HG03064 (cell line): ENCODE data around the gene GSTM2.

Experiments
- ATAC-seq: cut with Tn5 transposase; IDR thresholded peaks from one replicate; pipeline ENCODE4 v1.9.1; 2021; ENCODE audit warnings: low read depth; ENCODE audit not compliant: unreplicated experiment

Gene GSTM2

DNA sequence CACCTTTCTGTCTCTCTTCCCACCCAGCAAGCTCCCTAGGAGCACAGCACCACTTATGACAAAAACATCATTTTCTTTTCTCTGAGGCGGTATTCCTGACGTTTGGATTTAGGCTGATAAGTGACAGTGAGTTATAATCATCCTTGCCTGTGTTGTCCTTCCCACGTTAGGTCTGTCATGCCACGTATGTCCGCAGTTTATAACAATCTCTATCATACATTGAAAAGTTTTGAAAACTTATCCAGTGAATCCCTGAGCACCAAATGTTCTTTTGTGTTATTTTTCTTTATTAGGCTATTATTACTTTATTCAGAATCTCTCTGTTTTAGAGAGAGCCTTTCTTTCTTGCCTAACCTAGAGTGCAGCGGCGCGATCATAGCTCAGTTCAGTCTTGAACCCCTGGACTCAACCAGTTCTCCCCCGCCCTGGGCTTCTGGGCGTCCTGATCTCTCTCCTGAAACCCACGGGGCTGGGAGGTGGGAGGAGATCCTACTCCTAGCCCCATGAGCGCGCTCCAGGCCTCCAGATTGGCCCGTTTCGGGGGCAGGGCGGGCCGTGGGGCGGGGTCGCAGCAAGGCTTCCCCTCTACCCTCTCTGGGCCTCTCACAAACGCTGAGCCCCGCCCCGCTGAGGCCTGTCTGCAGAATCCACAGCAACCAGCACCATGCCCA, at the start of gene GSTM2:
GSTM2 (plus strand) TSS at position 606 of the 671 bp plus-strand sequence; CDS start at position 665, 59 bp downstream.
- peak; percentile 87 for ATAC-seq

- no peak for ATAC-seq
These were observed 48.9 kb upstream of the GSTM2 start for GRCh38 chr1:109618661-109619575.

- ATAC-seq = peak; percentile 38
These were observed 48.1 kb upstream of the GSTM2 start, which contains the start of the genes AMPD2 and GNAT2 for GRCh38 chr1:109619576-109620400. Gene AMPD2, plus strand, starts transcription at chr1:109619837. Its CDS starts 1,339 bp downstream, at chr1:109621176. Gene GNAT2, minus strand, starts transcription at chr1:109619616. Its CDS starts 6,746 bp downstream, at chr1:109612870.

- peak; percentile 1 for ATAC-seq
These were observed 47.5 kb upstream of the GSTM2 start for GRCh38 chr1:109620401-109620791.

- peak; percentile 58 for ATAC-seq
These were observed 47.0 kb upstream of the GSTM2 start for GRCh38 chr1:109620841-109621286.

DNA sequence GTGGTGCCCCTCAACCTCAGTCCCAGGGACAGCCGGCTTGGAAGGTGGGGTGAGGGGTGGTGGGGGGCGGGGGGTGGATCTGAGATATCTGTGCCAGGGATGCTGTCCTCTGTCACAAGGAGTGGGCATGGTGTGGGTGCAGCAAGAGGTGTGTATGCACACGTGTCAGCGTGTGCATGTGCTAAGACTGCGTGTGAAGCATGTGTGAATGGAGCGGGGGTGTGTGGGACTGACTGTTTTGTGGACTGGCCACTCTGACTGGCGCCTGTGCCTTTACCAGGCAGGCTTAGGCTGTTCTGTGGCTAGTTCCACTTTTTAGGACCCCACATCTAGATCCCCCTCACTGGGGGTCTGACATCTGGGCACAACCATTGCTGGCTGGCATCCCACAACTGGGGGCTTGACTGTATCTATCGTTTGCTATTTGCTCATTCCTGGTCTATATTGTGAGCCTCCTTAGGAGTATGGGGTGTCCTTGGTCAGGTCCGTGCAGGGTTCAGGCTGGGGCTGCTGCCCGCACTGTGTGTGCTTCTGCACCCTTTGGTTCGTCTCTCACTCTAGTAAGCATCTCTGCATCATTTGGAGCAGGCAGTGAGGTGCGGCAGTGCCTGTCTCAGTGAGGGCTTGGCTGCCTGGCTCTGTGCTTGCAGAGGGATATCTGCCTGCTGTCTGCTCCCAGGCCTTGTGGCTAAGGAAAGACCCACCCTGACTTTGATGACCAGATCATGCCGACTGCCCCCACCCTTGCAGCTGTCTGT, 46.3 kb upstream of the GSTM2 start:
- no peak for ATAC-seq

DNA sequence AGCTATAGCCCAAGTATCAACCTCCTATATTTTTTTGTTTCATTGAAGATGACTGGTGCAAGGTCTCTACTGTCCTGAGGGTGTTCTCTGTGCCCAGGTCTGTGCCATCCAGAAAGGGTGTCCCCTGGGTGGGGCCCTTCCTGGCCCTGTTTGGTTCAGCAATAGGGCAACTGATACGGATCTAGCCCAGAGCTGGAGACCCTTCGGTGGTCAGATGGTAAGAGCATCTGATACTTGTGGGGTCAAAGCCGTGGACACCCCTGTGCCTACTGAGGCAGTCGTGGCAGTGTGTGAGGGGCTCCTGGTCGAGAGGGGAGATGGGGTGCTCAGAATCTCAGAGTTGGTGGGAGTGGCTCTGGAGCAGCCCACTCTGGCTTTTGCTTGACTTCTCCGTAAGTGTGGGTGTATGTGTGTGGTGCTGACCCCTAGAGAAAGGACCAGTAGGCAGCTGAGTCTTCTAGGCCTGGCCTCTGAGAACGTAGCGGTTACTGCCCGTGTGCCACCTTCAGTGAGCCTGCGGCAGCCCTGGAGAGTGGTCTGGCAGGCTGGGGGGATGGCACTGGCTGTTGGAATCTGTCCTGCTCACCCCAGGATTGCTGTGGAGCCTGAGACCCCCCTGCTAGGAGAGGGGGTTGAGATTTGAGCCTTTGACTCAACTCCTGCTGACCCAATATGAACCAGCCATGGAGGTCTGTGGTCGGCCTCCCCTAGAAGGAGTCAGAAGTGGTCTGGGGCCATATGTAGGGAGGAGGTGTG, 45.5 kb upstream of the GSTM2 start:
- ATAC-seq = no peak

- ATAC-seq = no peak
These were observed 45.0 kb upstream of the GSTM2 start for GRCh38 chr1:109622895-109623294.

- ATAC-seq = no peak
These were observed 44.2 kb upstream of the GSTM2 start for GRCh38 chr1:109623601-109624161.

GRCh38 chr1:109624201-109625010, 43.5 kb upstream of the GSTM2 start:
- ATAC-seq = no peak

- no peak for ATAC-seq
These were observed 42.7 kb upstream of the GSTM2 start for GRCh38 chr1:109625176-109625575.

GRCh38 chr1:109625601-109626560, 42.0 kb upstream of the GSTM2 start:
- ATAC-seq = no peak

DNA sequence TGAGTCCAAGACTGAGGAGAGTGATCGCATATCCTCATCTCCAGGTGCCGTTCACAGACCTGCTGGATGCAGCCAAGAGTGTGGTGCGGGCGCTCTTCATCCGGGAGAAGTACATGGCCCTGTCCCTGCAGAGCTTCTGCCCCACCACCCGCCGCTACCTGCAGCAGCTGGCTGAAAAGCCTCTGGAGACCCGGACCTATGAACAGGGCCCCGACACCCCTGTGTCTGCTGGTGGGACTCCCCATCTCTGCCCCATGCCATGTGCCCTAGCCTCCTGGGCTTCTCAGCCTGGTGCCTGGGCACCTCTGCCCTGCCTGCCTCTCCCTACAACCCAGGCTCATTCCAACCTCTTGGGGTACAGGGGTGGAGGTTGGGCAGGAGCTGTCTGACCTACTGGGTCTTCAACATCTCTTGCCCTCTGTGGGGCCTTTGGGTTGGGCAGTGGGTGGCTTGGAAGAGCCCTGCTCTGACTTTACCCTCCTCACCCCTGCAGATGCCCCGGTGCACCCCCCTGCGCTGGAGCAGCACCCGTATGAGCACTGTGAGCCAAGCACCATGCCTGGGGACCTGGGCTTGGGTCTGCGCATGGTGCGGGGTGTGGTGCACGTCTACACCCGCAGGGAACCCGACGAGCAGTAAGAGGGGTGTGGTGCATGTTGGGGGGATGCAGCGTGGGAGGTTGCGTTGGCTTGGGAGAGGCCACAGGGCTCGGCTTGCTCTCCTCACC, 41.0 kb upstream of the GSTM2 start:
- no peak for ATAC-seq

- no peak for ATAC-seq
These were observed 40.0 kb upstream of the GSTM2 start for GRCh38 chr1:109627692-109628399.

DNA sequence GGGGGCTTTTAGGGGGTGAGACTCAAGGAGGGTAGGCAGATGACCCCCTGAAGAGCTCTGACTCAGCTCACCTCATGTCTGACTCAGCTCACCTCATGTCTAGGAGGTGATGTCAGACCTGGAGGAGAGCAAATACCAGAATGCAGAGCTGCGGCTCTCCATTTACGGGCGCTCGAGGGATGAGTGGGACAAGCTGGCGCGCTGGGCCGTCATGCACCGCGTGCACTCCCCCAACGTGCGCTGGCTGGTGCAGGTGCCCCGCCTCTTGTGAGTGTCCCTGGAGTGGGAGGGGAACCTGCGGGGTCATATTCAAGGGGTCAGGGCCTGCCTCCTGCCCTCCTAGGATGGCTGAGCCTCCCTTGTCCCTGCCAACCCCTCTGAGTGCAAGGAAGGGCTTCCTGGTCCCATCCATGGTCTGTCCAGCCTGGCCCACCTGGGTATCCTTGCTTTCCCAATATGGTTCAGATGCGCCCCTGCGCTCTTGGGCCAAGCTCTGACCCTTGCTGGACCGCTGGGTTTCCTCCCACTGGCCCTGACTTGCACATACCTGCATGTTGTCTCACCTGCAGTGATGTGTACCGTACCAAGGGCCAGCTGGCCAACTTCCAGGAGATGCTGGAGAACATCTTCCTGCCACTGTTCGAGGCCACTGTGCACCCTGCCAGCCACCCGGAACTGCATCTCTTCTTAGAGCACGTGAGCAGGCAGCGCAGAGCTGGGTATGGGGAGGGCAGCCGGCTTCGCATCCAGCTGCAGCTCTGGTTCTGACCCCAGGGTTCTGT, 39.1 kb upstream of the GSTM2 start:
- ATAC-seq = no peak
